GM18861 (cell line): ENCODE measurements around the gene ENGASE.

ENCODE experiments used
- ATAC-seq: cut with Tn5 transposase; IDR thresholded peaks from one replicate; pipeline ENCODE4 v1.9.1; 2021; ENCODE audit not compliant: unreplicated experiment

ENGASE gene

DNA sequence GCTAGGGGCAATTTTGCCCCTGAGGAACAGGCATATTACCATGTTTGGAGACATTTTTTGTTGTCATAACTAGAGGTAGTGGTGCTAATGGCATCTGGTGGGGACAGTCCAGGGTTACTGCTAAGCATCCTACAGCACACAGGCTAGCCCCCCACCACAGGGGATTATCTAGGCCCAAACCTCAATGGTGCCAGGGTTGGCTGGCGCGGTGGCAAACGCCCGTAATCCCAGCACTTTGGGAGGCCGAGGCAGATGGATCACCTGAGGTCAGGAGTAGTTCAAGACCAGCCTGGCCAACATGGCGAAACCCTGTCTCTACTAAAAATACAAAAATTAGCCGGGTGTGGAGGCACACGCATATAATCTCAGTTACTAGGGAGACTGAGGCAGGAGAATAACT lies 35.5 kb upstream of the ENGASE start:
- ATAC-seq: no peak

DNA sequence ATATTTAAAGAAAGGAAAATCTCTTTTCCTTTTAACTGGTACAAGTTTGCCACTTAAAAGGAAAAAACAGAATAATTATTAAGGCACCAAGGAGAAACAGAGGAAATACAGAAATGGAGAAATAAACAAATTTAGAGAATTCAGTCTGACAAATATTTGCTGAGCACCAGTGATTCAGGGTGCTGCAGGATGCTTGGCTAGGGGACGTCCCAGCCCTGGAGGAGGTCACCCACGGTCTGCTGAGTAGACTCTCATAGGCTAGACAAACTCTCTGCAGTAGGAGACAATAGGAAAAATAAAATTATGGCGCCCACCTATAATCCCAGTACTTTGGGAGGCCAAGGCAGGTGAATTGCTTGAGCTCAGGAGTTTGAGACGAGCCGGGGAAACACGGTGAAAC lies 34.7 kb upstream of the ENGASE start:
- no peak for ATAC-seq

GRCh38 chr17:79041041-79041570 lies 33.5 kb upstream of the ENGASE start:
- ATAC-seq: no peak

DNA sequence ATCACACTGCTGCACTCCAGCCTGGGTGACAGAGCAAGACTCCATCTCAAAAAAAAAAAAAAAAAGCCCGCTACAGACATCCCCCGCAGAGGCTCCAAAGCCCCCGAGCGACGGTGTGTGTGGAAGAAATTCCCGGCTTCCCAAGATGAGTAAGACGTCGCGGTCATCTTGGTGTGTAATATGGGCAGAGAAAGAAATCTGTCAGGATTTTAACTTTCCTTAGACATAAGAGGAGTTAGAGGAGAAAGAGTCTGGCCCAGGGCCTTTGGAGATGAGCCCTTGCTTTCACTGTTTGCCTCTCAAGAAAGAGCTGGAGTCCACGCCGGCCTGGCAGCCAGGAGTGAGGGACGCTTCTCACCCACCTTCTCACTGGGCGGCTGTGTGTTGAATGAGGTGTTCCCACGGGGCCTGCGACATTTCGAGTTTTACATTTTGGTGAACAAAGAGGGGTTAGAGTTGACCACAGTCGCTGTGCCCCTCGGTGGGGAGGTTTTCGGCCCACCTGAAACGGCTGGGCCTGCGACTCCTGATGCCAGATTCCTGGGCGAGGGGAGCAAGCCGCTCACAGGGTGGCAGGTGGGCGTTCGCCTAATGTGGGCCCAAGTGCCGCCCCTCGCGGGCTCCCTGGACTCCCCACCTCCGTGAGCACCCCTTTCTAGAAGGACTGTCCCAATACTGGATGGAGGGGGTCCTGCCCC lies 32.8 kb upstream of the ENGASE start:
- no peak for ATAC-seq

DNA sequence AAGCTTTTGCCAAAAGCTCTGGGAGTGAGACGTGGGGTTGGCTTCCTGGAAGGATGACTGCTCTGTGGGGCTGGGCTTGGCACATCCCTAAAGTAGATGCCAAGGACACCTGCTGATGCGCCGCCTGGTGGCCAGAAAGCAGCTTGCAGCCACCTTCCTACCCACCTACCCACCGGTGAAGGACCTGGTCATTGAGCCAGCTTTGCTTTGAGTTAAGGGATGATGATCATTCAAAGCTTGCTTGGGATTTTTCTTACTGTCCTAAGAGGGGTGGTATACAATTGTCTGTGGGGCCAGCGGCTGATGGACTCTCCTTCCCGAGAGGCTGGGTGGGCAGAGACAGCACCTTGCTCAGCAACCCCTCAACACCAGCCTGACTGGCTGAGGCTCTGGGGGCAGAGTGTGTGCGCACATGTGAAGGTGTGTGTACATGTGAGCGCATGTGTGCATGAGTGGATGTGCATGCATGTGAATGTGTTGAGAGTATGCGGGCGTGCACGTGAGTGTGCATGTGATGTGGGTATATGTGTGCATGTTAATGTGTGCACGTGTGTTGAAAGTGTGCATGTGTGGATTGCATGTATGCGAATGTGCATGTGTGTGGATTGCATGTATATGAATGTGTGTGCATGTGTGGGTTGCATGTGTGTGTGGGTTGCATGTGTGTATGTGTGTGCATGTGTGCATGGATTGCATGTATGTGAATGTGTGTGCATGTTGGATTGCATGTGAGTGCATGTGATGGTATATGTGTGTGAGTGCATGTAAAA lies 32.0 kb upstream of the ENGASE start:
- no peak for ATAC-seq

- no peak for ATAC-seq
Measured at GRCh38 chr17:79043191-79043930, 31.3 kb upstream of the ENGASE start.

GRCh38 chr17:79043931-79044320 lies 30.7 kb upstream of the ENGASE start:
- no peak for ATAC-seq

- no peak for ATAC-seq
Measured at GRCh38 chr17:79044462-79044861, 30.2 kb upstream of the ENGASE start.

GRCh38 chr17:79045001-79045729 lies 29.5 kb upstream of the ENGASE start:
- ATAC-seq: no peak

DNA sequence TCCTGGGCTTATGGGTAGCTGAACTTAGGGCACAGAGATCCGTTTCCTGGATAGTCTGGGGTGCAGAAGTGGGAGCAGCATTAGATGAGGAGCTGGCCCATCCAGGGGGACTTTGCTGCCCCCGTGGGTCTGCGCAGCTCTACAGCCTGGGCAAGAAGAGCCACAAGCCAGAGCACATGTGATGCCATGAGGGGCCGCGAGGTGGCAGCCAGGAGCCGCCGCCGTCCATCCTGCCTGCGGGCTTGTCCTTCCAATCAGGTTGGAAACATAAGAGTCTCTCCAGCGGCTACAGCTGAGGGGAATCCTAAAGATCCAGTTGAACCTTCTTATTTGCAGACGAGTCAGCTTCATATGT lies 28.8 kb upstream of the ENGASE start:
- ATAC-seq: no peak

GRCh38 chr17:79046197-79046915 lies 28.3 kb upstream of the ENGASE start:
- ATAC-seq: no peak

DNA sequence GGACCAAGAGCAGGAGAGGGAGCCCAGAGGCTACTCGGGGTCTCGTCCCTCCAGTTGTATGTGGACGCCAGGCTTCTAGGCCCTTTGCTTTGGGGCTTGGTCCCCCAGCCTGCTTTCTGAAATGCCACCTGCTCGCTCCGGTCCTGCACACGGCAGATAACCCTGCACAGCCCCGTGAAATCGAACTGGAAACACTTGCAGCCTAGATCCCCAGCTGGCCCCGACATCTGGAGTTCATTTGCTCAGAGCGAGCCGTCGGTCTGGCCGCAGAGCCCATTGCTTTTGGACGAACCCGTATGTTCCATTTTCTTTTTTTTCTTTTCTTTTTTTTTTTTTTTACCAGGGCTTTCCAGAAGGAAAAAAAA lies 27.7 kb upstream of the ENGASE start:
- no peak for ATAC-seq

DNA sequence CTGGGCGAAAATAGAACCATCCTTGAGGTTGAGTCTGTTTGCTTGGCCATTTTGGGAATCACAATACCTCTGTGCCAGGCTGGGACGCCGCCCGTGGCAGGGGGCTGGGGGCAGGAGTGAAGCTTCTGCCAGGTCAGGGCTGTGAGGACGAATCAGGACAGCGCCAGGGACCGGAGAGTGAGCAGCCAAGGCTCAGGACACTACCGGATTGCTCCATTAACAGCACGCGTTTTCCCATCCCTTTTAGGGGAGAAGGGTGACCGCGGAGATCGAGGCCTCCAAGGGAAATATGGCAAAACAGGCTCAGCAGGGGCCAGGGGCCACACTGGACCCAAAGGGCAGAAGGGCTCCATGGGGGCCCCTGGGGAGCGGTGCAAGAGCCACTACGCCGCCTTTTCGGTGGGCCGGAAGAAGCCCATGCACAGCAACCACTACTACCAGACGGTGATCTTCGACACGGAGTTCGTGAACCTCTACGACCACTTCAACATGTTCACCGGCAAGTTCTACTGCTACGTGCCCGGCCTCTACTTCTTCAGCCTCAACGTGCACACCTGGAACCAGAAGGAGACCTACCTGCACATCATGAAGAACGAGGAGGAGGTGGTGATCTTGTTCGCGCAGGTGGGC lies 27.2 kb upstream of the ENGASE start:
- no peak for ATAC-seq

- ATAC-seq: no peak
Measured at GRCh38 chr17:79047923-79048825, 26.4 kb upstream of the ENGASE start.

- ATAC-seq: no peak
Measured at GRCh38 chr17:79048826-79049755, 25.5 kb upstream of the ENGASE start.

DNA sequence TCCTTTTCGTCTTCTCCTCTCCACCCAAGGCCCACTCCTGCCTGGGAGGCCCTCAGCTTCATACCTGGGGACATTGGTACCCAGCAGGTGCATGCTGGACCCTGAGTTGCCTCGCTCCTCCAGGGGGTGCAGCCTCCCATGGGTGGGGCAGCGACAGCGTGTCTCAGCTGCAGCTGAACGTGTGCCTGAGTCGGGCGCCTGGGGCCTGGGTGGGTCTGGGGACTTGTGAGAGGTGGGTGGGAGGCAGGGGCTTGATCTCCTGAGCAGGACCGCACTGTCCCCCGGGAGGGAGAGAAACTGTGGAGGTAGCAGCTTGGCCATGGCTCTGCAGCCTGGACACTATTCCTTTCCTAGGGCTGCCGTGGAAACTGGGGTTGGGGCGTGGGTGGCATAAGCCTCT lies 24.8 kb upstream of the ENGASE start:
- no peak for ATAC-seq

DNA sequence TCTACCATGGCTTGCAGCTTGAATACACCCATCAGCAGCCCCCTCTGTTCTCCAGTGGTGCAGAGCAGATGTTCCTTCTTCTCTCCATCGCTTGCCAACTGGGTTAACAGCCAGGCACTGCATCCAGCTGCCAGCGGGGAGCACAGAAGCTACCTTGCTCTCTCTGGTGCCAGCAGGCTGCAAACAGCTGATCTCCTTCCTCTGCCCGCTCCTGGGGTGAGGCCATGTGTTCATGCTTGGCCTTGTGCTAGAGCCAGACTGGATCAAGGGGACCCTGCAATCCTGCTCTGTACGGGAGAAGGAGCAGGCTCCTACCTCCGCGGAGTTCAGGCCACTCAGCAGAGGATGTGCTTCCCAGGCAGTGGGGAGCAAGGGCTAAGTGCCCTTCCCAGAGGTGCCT lies 24.1 kb upstream of the ENGASE start:
- no peak for ATAC-seq

- no peak for ATAC-seq
Measured at GRCh38 chr17:79051306-79051705, 23.3 kb upstream of the ENGASE start.
